EL (cell line): ENCODE data around the gene PDLIM7.

Experiments used
- DNase-seq: peaks from one replicate; pipeline ENCODE4 v3.0.0-alpha.2; 2016

PDLIM7 gene

DNA sequence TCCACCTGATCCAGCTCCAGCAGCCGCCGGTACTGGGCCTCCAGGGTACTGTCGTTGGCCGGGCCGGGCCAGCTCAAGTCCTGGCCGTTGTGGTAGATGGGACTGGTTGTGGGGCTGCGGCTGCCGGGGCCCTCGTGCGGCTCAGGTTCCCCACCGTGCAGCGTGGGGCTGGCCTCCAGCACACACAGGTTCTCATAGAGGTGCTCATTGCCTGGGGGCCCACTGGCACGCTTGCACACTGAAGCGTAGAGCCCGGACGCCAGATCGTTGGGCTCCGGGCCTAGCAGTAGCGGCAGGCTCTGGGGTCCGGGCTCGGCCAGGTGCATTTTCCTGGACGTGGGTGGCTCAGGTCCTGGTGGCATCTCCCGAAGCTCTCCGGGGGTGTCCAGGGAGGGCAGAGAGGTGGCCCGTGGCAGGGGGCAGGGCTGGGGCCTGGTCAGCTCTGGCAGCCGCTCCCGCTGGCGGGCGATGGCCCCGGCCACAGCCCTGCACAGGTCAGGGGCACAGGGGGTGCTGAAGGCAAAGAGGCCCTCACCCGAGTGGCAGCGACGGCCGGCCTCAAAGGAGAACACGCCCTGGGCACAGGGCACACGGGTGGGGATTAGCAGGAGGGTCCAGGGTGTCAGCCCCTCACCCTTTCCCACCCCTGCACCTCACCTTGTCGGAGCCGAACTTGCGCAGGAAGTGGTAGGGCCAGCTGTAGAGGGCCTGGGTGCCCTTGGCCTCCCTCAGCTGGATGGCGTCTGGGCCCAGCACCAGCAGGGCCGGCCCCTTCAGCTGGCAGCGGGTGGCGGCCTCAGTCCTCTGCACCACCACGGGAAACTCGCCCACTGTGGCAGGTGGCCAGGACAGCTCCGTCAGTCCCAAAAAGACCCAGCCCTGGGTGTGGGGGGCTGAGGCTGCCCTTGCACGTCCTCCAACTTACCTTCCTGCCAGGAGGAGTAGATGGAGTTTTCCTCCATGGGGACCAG is 7.0 kb upstream of the PDLIM7 start:
- DNase-seq: no peak

DNA sequence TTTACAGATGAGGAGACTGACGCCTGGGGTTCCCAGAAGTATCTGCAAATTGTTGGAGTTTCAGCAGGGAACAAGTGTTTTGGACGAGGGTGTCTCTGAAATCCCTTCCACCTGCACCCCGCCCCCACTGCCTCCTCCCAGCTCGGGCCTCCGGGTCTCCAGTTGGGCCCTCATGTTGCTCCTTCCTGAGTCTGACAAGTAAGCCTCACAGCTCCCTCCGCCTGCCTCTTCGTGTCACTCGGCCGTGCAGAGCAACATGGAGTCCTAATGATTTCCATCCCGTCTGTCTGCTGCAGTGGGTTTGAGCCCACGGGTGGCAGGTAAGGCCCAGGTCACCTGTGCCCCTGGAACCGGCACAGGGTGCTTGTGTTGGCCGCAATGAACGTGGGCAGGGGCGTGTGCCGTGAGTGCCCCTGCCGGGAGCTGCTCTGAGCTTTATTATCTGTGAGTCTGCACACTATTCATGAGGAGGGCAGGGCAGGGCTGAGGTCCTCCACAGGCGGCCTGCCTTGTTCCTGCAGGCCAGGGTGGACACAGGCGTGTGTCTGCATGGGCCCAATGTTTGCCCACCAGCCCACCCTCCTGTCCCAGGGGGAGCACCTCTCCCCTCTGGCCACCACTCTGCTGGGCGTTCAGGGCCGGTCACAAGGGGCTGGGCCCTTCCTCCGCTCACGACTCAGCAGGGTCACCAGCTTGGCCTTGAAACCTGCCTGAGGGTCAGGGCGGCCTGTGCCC is 6.1 kb upstream of the PDLIM7 start:
- no peak for DNase-seq

DNA sequence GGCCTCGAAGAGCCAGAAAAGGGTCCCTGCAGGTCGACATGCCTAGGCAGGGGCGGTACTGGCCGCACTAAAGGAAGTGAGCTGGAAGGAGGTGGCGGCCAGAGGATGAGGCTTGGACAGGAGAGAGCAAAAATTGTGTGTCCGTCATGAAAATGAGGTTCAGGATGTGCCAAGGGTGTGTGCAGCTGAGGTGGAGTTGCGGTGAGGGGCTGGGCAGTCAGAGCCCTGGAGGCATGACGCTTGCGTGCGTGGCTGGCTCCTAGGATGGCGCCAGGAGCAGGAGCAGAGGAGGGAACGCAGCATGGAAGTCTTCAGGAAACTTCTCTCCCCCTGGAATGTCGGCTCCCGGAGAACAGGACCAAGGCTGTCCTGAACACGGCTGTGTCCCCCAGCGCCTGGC is 5.5 kb upstream of the PDLIM7 start:
- DNase-seq: no peak

DNA sequence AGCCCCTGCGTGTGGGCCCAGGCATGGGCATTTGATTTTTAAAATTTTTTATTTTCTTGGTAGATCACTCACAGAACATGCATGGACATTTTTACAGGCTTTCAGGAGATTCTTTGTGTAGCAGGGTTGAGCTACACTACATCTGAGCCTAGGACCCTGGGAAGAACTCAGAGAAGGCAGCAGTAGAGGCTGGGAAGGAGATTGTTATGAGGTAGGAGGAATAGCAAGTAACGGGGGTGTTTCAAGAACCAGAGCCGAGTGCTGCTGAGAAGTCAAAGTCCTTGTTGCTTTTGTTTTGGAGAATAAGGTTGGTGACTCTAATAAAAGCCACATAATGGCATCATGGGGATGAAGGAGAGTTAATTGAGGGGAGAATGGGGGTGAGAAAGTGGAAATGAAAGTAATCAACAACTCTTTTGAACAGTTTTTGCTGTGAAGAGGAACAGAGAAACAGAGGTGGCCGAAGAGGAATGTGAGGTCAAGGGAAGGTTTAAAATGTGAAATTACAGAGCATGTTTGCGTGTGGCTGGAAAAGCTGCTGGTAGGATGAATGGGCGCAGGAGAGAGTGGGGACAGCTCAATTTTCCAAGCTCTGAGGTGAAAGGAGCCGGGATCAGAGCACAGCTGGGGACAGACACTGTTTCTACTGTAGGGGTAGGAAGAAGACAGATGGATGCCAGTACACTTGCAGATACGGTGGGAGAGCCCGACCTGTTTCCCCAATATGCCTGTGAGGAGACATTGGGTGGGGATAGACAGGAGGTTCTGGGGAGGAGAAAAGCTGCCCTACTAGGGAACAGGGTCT is 4.7 kb upstream of the PDLIM7 start:
- no peak for DNase-seq

DNA sequence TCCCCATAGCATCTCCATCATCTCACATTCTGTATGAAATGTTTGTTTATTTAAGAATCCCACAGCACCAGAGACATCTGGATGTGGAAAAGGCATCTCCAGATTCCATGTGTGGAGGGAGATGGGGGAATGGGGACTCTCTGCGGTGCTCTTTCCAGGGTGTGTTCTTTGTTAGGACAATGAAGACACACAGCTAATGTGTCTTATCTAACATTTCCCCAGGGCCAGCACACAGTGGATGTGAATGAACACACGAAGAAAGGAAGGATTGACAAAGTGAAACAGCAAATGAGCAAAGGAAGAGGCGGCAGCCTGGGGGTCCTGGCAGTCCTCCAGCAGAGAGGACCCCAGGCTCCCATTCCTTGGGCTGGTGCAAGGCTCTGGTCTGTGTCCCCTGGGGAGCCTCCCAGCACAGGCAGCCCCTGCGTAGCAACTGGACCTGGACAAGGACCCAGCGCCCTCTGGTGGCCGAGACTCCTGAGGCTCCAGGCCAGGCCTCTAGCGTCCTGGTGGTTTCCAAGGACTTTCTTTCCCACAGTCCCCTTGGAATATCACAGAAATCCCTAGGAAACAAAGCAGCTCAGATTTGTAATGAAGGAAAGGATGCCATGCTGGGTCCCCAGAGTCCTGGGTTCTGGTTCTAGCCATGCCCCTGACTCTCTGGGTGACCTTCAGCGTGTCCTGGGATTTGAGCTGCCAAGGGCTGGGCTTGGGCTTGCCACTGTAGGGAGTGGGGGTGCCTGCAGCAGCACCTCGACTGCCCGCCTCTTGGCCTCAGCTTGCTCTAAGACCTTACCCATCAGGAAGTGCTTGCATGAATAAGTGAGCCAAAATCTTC is 3.5 kb upstream of the PDLIM7 start:
- peak; percentile 82 for DNase-seq

DNA sequence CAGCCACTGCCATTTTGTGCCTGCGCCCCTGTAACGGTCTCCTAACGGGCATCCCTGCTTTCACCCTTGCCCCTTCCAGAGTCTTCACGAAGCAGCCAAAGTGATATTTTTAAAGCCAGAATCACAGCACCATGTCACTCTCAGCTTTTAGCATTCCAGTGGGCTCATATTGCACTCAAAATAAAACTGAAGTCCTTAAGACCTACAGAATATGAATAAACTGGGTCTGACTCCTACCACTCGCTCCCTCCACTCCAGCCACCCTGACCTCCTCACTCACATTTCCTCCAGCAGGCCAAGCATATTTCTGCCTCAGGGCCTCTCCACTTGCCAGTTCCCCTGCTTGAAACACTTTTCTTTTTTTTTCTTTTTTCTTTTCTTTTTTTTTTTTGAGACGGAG is 2.4 kb upstream of the PDLIM7 start:
- DNase-seq: no peak

DNA sequence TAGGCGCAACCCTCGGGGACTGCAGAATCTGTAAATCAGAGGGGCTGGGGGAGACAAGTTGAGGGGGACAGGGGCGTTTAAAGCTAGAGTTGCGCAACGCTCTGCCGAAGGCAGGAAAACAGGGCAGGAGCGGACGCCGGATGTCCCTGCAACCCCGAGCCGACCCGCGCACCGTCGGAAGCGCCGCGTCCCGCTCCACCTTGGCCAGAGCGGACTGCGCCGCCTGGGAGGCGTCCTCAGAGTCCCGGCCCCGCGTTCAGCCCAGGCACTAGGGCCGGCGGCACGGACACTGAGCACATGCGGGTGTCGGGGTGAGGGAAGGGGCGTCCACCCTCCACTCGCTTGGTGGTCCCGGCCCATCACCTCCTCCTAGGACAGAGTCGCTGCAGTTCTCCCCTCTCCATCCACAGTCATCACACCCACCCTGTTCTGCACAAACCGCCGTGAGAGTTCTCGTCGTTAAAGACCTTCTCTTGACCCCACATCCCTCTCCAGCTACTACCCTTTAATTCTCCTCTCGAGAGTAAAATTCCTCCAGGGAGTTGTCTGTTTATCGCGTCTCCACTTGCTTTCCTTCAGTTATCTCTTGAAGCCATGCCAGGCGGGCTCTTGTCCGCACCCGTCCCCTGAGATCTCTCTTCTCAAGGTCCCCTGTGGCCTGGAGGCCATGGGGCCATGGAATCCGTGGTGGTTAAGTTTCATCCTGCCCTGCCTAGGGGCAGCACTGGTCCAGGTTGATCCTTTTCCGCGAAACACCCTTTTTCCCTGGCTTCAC is 796 bp upstream of the PDLIM7 start:
- no peak for DNase-seq

DNA sequence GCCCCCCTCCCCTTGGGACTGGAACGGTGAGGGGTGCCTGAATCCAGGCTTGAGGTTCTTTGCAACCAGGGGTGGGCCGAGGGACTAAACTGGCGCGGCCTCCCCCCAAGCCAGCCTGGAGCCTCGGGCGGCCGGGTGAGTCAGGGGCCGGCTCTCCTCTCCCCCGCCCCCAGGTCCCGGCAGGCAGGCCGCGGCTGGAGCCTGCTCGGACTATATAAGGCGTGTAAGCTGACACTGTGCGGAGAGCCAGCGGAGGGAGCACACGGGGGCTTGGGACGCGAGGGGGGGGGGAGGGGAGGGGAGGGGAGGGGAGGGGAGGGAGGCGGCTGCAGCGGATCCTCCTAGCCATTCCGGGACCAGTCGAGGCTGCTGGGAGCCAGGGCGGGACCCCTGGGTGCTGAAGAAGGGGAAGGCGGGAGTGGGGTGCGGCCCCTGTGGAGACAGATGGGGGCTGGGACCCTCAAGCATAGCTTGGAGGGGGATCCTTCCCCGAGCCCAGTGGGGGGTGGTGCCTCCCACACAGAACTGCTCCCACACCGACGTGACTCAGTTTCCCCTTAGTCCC is 595 bp downstream of the PDLIM7 start:
- peak; percentile 95 for DNase-seq

DNA sequence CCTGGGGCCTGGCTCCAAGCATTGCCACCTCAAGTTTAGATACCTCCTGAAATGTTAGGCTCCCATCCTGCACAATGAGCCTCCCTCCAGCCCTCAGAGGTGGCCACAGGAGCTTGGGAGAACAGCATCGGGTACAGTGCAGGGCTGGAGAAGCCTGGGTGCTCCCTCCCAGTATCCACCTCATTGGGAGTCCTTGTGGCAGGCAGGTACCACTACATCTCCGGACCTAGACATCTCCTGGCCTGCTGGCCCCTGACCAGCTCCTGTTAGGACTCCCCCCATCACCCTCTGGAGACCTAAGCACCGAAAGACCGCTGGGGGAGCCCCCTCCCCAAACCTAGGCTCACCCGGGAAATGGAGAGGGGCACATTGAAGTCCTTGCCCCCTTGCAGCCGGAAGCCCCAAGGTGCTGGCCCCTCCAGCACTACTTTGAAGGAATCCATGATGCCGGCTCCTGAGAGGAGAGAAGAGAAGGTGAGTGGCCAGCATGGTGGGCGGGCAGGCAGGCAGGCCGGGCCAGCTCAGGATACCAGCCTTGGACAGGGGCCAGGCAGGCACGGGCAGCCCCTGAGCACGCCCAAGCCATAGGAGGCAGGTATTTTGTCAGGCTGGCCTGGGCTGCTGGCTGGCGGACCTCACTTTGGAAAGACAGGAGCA is 1.2 kb downstream of the PDLIM7 start:
- DNase-seq: peak; percentile 69

DNA sequence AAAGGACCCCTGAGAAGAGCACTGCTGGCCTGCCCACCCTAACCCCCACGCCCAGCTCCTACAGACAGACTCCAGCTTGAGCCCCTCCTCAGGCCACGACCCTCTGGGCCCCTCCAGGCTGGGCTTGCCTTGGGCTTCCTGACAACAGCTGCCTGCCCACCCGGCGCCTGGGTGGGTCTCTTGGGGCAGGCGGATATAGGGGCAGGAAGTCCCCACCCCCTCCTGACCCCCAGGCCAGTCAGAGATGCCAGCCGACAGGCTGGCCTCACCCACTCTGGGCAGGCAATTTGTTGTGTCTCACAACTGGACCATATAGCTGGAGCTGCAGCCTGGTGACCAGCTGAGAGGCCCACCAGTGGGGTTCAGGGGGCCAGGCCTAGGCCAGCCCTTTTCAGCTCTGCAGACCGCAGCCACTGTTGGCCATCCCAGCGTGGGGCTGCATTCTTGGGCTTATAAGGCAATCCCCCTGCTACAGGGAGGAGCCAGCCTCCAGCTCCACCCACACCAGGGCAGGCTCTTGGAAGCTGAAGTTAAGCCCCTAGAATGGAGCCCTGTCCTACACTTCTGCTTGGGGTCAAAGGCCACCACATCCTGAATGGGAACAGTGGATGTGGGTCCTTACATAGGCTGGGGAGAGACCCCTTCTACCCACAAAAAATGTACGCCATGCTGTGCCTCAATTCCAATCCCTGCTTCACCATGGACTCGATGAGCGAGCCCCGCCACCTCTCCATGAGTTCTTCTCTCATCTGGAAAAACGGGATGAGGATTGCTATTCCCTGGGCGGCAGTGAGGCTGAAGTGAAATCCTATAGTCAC is 2.0 kb downstream of the PDLIM7 start:
- peak; percentile 94 for DNase-seq

DNA sequence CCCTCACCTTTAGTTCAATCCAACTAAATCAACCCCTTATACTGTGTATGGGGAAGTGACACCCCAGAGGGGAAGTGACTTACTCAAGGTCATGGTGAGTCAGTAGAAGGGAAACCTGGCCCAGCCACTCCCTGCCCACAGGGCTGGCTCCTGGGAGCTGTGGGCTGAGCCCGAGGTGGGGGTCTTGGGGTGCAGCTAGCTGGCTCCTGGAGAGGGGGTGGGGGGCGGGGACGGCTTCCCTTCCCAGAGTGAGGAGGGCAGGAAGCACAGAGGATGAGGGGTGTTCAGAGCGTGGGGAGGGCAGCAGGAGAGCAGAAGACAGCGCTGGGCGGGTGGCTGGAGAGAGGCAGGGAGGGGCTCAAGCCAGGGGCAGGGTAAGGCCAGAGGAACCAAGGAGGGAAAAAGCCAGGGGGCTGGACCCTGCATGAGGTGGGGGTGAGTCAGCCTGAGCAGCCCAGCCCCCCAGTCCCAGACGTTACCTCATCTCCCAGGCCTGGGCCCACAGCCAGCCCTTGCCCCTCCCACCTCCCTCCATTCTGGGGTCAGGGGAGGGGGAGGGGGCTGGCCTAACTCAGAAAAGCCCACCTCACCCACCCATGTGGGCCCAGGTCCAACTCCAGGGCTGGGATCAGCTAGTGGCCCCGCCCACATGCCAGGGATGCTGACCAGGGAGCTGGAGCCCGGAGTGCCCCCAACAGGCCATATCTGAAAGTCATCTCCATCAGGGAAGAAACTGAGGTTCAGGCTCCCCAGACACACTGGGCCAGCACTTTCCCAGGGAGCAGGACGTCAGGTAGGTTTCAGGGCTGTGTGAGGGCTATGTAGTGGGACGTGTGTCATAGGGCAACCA is 2.8 kb downstream of the PDLIM7 start:
- DNase-seq: peak; percentile 94

DNA sequence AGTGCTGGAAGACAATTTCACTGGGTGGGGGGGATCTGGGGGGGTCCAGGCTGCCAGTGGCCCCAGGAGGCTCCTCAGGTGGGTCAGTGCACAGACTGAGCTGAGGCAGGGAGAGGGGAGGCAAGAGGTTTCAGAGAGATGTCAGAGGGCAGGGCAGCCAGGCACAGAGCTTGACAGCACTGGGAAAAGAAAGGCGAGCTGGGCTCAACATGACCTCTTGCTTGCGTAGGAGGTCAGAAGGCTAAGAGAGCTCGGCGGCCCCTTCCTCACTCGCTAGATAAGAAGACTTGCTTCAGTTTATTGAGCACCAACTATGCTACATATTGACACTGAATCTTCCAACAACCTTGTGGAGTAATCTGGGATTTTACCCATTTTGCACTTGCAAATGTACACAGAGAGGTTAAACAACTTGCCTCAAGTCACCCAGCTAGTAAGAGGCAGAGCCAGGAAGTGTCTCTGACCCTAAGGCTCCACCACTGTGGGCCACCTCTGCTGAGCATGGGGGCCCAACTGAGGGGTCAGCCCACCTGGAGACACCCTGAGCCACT is 3.5 kb downstream of the PDLIM7 start:
- DNase-seq: no peak

DNA sequence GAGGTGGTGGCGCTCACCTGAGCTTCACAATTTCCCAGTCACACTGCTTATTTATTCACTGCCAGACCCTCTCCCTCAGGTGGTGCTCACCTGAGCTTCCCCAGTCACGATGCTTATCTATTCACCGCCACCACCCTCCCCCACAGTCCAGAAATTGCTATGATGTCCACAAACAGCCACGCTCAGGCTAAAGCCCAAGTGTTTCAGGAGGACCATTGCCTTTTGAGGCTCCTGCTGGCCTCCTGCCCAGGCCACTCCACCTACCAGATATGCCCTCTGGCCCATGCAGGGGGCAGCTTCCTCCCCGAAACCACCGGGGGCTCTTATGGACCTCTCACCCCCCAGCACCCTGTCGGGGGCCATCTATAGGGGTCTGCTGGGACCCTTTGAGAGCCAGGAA is 4.6 kb downstream of the PDLIM7 start:
- no peak for DNase-seq

DNA sequence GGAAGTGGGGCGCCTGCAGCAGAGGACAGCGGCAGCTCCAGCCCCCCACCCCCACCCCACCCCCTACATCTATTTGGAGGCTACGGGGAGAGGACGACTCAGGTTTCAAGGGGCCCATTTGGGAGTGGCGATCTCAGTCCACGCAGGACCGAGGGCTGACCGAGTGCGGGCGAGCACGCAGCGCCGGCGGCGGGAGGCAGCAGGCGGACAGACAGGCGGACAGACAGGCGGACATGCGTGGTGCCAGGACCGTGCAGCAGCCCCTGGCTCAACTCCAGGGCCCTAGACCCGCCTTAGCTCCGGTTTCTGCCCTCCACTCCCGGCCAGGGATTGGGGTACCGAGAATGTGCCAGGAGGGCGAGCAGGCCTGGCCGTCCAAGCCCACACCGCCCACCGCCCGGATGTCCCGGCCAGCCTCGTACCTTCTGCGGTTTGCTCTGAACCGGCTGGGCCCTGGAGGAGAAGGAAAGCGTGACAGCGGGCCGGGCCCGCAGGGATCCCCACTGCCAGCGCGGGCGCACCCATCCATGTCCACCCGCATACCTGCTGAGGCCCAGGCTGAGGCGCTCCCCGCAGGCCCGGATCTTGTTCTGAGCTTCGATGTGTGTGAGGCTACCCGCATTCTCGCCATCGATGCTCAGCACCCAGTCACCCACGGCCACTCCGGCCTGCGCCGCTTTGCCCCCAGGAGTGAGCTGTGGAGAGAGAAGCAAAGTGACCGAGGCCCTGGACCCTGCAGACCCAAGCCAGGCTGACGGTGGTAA is 5.2 kb downstream of the PDLIM7 start:
- DNase-seq: no peak

DNA sequence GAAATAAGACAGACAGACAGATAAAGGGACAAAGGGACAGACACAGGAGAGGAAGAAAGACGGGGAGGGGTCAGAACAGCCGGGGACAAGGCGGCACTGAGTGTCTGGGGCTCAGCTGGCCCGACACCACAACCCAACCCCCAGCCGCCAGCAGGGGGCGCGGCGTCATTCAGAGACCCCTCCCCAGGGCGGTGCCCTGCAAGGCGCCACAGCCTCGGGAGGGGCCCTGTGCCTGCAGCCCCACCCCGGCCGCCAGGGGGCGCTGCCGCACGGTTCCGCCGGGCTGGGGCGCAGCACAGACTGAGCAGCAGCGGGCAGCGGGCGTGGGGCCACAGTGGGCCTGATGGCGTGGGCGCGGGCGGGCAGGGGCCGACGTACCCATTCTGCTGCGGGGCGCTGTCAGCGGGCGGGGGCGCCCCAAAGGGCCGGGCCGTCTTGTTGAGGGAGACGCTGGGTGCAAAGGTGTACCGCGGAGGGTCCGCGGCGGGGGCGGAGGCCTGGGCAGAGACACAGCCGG is 5.9 kb downstream of the PDLIM7 start:
- no peak for DNase-seq

DNA sequence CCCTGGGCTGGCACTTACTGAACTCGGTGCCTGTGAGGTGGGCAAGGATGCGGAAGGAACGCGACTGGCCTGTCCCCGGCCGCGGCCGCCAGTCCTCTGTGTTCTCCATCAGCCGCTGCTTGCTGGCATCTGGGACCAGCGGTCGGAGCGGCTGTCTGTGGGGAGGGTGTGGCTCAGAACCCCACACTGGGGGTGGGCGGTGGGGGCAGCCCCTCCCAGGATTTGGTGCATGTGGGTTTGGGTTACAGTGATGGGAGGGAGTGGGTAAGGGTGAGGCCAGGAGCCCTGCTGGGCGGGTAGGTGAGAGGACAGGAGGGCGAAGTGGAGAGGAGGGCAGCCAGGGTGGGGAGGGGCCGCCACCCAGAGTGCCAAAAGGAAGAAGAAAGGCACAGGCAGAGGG is 6.4 kb downstream of the PDLIM7 start:
- no peak for DNase-seq

DNA sequence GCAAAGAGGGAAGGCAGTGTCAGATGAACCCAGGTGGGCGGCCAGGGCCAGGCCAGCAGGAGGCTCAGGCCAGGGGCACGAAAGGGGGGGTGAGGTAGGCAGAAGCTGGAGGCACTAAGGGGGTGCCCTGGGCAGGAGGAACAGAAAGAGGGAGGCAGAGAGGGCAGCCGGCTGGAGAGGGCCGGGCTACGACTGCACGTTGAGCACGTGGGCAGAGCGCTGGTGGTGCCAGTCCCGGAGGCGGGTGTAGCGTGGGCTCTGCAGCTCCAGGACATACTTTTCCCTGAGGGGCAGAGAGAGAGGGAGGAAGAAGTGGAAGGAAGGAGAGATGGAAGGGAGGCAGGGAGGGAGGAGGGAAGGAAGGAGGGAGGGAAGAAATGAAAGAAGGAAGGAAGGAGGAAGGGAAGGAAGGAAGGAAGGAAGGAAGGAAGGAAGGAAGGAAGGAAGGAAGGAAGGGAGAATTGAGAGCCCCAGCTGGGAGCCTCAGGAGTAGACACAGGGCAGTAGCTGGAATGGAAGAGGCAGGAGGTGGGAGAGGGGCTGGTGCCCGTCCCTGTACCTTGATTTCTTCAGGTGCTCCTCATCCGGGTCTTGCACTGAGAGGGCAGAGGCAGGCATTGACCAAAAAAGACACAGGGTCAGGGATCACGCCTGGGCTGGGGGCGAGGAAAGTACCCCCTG is 7.0 kb downstream of the PDLIM7 start:
- no peak for DNase-seq
